Neural progenitor cell (in vitro differentiated cells): ENCODE measurements around the gene PRDM11. TPM values are rescaled to one million over a fixed set of nuclear protein-coding genes. Genes with fewer than 3 reads are reported as not detected.

Source experiments
- DNase-seq: peaks from one replicate; pipeline ENCODE4 v3.0.0-alpha.2; 2016; ENCODE audit warnings: low spot score
- H2AFZ ChIP-seq: fragments of 200-600 bp; sonication (generic); replicated peaks from 2 replicates; pipeline ENCODE4 v1.6.1; 2016; ENCODE audit warnings: antibody characterized with exemption
- H3F3A ChIP-seq: fragments of 200-600 bp; sonication (generic); 2 replicates; pipeline ENCODE4 v1.6.1; 2016; ENCODE audit warnings: antibody characterized with exemption, low read depth
- H3K27ac ChIP-seq: fragments of 200-600 bp; sonication (generic); 2 replicates; pipeline ENCODE4 v1.5.1; 2016; ENCODE audit warnings: mild to moderate bottlenecking
- H3K27me3 ChIP-seq: fragments of 200-600 bp; sonication (generic); 2 replicates; pipeline ENCODE4 v1.6.1; 2016; ENCODE audit warnings: mild to moderate bottlenecking, moderate library complexity
- H3K36me3 ChIP-seq: fragments of 200-600 bp; sonication (generic); 2 replicates; pipeline ENCODE4 v1.5.1; 2016
- H3K4me1 ChIP-seq: fragments of 200-600 bp; sonication (generic); 2 replicates; pipeline ENCODE4 v1.6.1; 2016; ENCODE audit warnings: mixed run types
- H3K4me2 ChIP-seq: fragments of 200-600 bp; sonication (generic); 2 replicates; pipeline ENCODE4 v1.6.1; 2016
- H3K4me3 ChIP-seq: fragments of 200-600 bp; sonication (generic); 2 replicates; pipeline ENCODE4 v1.5.1; 2016
- H3K79me2 ChIP-seq: fragments of 200-600 bp; sonication (generic); 2 replicates; pipeline ENCODE4 v1.6.1; 2016; ENCODE audit warnings: low read depth
- H3K9ac ChIP-seq: fragments of 200-600 bp; sonication (generic); 2 replicates; pipeline ENCODE4 v1.6.1; 2016
- H3K9me3 ChIP-seq: fragments of 200-600 bp; sonication (generic); 2 replicates; pipeline ENCODE4 v1.5.1; 2016; ENCODE audit warnings: low read depth
- H4K20me1 ChIP-seq: fragments of 200-600 bp; sonication (generic); 2 replicates; pipeline ENCODE4 v1.6.1; 2016; ENCODE audit warnings: low read depth
- H3K27ac Mint-ChIP-seq: 3 replicates; pipeline ENCODE4 v1.8.0; 2021; ENCODE audit warnings: mixed read lengths
- H3K27me3 Mint-ChIP-seq: 2 replicates; pipeline ENCODE4 v1.8.0; 2022; ENCODE audit warnings: low read depth, mild to moderate bottlenecking, inconsistent platforms, moderate library complexity, mixed read lengths; ENCODE audit not compliant: insufficient read depth
- H3K36me3 Mint-ChIP-seq: 3 replicates; pipeline ENCODE4 v1.8.0; 2021; ENCODE audit warnings: mixed read lengths
- H3K4me1 Mint-ChIP-seq: 3 replicates; pipeline ENCODE4 v1.8.0; 2021; ENCODE audit warnings: mixed read lengths
- H3K4me3 Mint-ChIP-seq: 3 replicates; pipeline ENCODE4 v1.8.0; 2021; ENCODE audit warnings: mild to moderate bottlenecking, moderate library complexity, mixed read lengths
- H3K9me3 Mint-ChIP-seq: 3 replicates; pipeline ENCODE4 v1.8.0; 2020; ENCODE audit warnings: mixed read lengths
- EZH2 ChIP-seq: fragments of 200-600 bp; sonication (generic); IDR thresholded peaks from 2 replicates; pipeline ENCODE4 v1.6.1; 2017; ENCODE audit warnings: antibody characterized with exemption, mild to moderate bottlenecking, moderate library complexity
- EZH2phosphoT487 ChIP-seq: fragments of 200-600 bp; sonication (generic); IDR thresholded peaks from 2 replicates; pipeline ENCODE4 v1.6.1; 2017; ENCODE audit warnings: antibody characterized with exemption
- total RNA-seq: library from RNA; depleted of rRNA; stranded (reverse); fragments of >200 nt; gene quantifications from 2 replicates; pipeline ENCODE4 v1.2.3, GENCODE V29; 2015; ENCODE audit warnings: low replicate concordance
- TF ChIP-seq, protein P1 (sequence below): fragments of 200-600 bp; sonication (generic); IDR thresholded peaks from 2 replicates; pipeline ENCODE4 v1.5.1; 2017; ENCODE audit warnings: antibody characterized with exemption, mild to moderate bottlenecking

The PRDM11 gene
- total RNA-seq, 1 donor from 2014 or later: 1.8 TPM

- TF ChIP-seq, protein P1, sequence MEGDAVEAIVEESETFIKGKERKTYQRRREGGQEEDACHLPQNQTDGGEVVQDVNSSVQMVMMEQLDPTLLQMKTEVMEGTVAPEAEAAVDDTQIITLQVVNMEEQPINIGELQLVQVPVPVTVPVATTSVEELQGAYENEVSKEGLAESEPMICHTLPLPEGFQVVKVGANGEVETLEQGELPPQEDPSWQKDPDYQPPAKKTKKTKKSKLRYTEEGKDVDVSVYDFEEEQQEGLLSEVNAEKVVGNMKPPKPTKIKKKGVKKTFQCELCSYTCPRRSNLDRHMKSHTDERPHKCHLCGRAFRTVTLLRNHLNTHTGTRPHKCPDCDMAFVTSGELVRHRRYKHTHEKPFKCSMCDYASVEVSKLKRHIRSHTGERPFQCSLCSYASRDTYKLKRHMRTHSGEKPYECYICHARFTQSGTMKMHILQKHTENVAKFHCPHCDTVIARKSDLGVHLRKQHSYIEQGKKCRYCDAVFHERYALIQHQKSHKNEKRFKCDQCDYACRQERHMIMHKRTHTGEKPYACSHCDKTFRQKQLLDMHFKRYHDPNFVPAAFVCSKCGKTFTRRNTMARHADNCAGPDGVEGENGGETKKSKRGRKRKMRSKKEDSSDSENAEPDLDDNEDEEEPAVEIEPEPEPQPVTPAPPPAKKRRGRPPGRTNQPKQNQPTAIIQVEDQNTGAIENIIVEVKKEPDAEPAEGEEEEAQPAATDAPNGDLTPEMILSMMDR: no peak
- TF ChIP-seq EZH2 (no peak), EZH2phosphoT487 (no peak)
- Histone ChIP-seq H3F3A (peaks cover 5% of the 10 kb centered on the region), H3K27me3 (no peaks in the 10 kb centered on the region), H3K4me2 (no peak overlapping the region), H3K4me1 (peaks cover 14% of the 10 kb centered on the region), H3K9me3 (no peaks in the 10 kb centered on the region), H4K20me1 (no peaks in the 10 kb centered on the region), H3K9ac (no peak overlapping the region), H3K79me2 (no peaks in the 10 kb centered on the region), H3K4me3 (no peak overlapping the region), H3K27ac (no peak overlapping the region), H2AFZ (no peak overlapping the region), H3K36me3 (no peaks in the 10 kb centered on the region)
- Mint-ChIP-seq H3K36me3 (no peaks in the 10 kb centered on the region), H3K27ac (no peak overlapping the region), H3K4me3 (no peak overlapping the region), H3K9me3 (no peaks in the 10 kb centered on the region), H3K4me1 (peaks cover 15% of the 10 kb centered on the region), H3K27me3 (peaks cover 10% of the 10 kb centered on the region)
- no peak for DNase-seq
These were observed 66.9 kb downstream of the PRDM11 start for GRCh38 chr11:45213316-45213665.

DNA sequence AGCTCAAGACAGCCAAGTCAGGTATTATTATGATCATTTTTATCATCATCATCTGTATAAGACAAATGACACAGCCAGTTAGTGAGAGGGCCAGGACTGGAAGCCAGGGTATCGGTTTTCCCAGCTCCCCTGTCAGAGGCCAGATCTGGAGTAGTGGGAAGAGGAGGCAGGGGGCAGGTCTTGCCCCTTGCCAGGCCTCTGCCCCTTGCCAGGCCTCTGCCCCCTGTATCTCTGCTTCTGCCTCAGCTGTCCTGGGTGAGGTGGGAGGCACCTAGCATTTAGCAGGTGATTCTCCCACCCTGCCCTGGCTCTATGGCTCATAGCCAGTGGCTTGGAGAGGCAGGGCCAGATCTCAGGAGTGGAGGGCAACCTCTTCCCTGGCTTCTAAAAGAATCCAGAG is 67.3 kb downstream of the PRDM11 start:
- H3K27ac ChIP-seq: no peak overlapping the region
- TF ChIP-seq EZH2phosphoT487 (no peak), EZH2 (no peak)
- TF ChIP-seq, protein P1: no peak
- no peaks in the 10 kb centered on the region for H4K20me1 ChIP-seq
- H3K4me2 ChIP-seq: no peak overlapping the region
- H3K36me3 ChIP-seq: no peaks in the 10 kb centered on the region
- H2AFZ ChIP-seq: no peak overlapping the region
- Mint-ChIP-seq H3K36me3 (no peaks in the 10 kb centered on the region), H3K4me1 (peaks cover 15% of the 10 kb centered on the region), H3K27me3 (peaks cover 9% of the 10 kb centered on the region), H3K9me3 (no peaks in the 10 kb centered on the region), H3K4me3 (no peak overlapping the region), H3K27ac (no peak overlapping the region)
- H3K27me3 ChIP-seq: no peaks in the 10 kb centered on the region
- no peaks in the 10 kb centered on the region for H3K79me2 ChIP-seq
- peaks cover 5% of the 10 kb centered on the region for H3F3A ChIP-seq
- H3K4me1 ChIP-seq: peaks cover 14% of the 10 kb centered on the region
- no peak overlapping the region for H3K4me3 ChIP-seq
- DNase-seq: no peak
- H3K9me3 ChIP-seq: no peaks in the 10 kb centered on the region
- no peak overlapping the region for H3K9ac ChIP-seq

DNA sequence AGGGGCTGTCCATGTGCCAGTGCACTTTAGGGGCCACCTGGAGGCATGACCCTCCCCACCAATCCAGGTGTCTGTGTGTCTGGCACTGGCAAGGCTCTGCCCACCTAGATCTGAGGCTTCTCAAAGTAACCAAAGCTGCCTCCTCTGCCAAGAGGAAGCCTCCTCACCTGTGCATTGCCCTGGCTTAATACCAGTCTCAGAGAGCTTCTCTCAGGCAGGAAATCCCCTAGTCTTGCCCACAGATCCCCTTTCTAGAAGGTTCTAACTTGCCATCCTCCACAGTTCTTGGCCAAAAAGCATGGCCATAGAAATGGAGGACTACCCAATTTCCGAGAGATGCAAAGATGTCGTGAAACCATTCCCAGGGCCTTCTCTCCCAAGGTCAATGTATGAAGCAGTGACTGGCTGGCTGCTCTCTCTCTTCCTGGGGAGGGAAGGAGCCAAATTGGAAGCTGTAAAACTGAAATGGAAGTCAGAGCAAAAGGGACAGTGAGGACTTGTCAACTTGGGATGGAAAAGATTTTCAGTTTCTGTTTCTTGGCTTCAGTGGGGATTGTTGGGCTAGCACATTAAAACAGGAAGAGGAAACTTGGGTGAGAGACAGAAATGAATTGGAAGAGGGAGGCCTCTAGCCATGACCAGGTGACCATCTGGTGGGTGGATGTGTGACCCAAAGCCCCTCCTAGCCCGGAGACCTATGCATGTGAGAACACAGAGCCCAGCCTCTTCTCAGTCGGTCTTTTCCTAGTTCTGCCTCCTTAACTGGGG is 68.8 kb downstream of the PRDM11 start:
- Histone ChIP-seq H3F3A (no peaks in the 10 kb centered on the region), H4K20me1 (no peaks in the 10 kb centered on the region), H3K27me3 (no peaks in the 10 kb centered on the region), H3K4me2 (no peak overlapping the region), H3K36me3 (no peaks in the 10 kb centered on the region), H3K79me2 (no peaks in the 10 kb centered on the region), H2AFZ (no peak overlapping the region), H3K4me1 (peaks cover 4% of the 10 kb centered on the region), H3K27ac (no peak overlapping the region), H3K4me3 (no peak overlapping the region), H3K9ac (no peak overlapping the region), H3K9me3 (no peaks in the 10 kb centered on the region)
- TF ChIP-seq, protein P1: no peak
- Mint-ChIP-seq H3K36me3 (no peaks in the 10 kb centered on the region), H3K9me3 (no peaks in the 10 kb centered on the region), H3K4me3 (no peak overlapping the region), H3K27ac (no peak overlapping the region), H3K27me3 (peaks cover 2% of the 10 kb centered on the region), H3K4me1 (peaks cover 3% of the 10 kb centered on the region)
- DNase-seq: no peak
